NCI-H1694 treated with DMSO at 0.1 percent for 48 hours (cell line): ENCODE data around the gene GPC6.
A peak's percentile ranks its signal among the peaks of the same experiment; 100 is the strongest.

ENCODE experiments used
- DNase-seq: peaks from one replicate; lab custom pipeline; 2025; lab: John Stamatoyannopoulos, UW

GPC6 gene

DNA sequence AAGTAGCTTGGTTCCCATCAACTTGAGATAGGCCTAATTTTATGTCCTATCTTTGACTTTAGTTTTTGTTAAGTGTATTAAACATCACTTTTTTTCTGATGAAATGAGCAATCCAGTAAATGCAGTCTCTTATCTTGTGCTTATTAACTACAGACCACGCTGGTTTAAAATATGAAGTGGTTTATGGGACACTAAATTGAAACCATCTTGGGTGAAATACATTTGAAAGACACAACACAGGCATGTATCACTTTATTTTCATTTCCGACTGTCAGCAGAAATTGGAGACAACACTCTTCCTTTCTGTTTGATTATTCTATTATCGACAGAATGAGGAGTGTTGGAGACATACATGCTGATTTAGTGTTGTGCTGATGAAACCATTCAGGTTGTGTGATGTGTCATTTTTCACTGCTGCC, 447.7 kb downstream of the GPC6 start:
- DNase-seq: no peak

DNA sequence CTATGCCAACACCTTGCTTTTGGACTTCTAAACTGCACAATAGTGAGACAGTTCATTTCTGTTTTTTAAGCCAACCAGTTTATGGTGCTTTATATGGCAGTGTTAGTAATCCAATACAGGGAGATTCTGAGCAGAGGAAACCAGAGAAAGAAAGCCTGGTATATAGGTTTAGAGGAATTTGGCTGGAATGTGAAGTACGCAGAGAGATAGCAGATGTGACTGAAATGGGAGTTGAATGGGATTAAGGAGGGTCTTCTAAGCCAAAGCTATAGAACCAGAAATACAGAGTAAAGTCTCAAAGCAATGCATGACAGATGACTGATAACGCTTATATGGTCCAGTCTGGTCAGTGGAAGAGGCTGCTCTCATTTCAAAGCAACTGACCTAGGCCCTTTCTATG, 453.7 kb downstream of the GPC6 start:
- DNase-seq: no peak

DNA sequence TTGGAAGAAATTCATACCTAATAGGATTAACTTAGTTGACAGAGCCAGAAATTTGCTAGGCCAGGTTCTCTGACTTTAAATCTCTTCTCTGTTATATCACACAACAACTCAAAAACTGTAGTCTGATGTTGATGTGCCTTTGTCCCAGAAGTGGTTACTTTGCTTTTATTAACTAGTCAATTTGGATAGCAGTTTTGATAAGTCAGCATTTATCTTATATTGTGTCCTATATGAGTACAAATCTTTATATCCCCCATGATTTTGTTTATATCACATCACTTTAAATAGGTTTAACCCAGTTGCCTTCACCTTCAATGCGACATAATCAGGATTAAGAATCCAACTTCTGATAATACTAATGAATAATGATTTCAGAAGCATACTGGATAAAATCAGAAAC, 459.3 kb downstream of the GPC6 start:
- DNase-seq: no peak

DNA sequence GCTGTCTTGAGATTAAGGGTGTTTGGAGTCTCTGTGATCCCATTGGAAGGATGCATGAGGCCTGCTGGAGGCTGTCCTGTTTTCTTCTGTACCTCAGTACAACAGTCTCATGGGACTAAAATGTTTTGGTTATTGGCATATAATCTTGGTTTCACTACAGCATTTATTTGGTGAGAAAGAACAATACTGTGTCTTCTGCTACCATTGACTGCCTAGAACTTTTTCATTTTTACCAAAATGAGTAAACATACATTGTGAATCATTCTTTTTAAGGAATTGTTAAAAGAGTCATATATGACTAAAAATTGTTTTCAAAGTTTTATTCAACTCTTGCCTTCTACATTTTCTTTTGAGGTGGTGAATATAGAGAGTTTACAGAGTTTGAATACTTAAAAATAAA, 459.8 kb downstream of the GPC6 start:
- no peak for DNase-seq

DNA sequence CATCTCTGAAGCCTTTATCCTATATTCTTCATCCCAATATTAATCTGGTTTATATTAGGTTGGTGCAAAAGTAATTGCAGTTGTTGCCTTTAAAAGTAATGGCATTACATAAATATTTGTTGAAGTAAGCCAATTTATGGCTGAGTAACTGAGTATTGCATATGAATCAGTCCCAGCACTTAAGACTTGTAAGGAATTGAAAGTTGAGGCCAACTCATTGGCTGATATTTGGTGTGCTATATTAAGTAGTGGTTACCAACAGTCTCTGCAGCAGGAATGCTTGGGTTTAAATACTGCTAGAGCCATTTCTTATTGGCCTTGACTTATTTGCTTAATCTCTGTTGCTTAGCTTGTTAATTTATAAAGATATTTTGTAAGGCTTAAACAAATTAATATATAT, 460.7 kb downstream of the GPC6 start:
- DNase-seq: no peak

DNA sequence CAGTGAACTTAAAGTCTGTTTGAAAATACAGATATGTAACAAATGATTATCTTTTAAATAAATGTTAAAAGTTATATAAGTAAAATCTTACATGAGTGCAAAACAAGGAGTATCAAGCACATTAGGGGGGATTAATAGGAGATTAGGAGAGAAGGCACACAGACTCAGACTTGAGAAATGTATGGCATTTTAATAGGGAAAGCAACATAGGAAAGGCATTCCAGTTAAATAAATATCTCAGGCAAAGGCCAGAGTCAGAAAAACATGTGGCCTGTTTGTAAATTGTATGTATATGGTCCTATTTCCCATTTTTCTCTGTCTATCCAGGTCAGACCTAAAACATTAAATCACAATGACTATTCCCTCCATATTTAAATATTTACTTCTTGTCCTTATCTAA, 462.7 kb downstream of the GPC6 start:
- no peak for DNase-seq

DNA sequence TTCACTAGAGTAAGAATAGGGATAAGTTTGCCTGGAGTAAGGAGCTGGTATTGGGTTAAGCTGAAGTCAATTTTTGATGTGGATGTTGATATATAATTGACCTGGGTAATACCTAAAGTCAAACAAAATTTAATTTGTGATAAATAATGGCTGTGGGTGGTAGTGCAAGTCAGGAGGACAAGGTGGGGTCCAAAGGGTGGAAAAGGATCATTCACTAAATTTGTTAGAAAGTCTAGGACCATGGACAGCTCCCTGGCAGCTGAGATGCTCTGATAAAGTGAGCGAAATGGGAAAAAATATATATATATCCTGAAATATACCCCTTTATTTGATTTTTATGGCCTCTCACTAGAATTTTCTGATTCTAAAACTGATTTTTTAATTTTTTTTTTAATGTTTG, 463.5 kb downstream of the GPC6 start:
- no peak for DNase-seq

DNA sequence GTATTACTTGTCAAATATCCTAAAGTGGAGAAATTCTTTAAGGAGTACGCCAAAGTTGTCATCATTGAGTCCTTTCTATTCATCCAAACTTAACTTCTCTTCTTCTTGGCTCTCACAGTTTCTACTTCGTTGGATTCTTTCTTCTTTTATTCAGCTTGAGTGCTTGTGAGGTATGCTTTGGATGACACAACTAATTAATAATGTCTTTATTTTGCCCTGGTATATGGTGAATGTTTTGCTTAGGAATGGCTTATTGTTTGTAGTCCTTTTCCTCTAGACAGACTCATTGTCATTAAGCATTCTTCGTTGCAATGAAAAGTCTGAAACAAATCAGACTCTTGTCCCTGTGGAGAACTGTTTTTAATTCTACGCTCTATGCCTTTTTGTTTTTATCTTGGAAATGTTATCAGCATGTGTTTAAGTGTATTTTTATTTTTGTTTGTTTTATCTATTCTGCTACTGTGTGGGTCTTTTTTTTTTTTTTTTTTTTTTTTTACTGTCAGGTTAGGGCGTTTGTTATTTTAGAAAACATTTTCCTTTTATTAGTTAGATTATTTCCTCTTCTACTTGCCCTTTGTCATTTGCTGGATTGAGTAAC, 471.5 kb downstream of the GPC6 start:
- no peak for DNase-seq

DNA sequence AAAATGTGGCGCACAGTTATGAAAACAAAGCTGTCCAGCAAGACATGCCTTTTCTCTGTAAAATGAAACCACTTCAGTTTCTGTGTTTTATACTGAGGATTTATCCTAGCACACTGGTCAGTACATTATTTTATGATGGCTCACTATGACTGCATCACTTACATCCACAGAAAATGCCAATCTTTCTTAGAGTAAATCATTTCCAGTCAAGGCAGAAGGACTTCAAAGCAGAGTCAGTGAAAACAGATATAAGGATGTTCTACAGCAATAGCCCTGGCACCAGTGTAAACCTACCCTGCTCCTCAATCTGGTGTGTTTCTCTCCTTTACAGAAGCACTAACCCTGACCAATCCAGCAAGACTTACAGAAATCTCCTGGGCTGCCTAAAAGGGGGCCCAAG, 473.5 kb downstream of the GPC6 start:
- DNase-seq: no peak

DNA sequence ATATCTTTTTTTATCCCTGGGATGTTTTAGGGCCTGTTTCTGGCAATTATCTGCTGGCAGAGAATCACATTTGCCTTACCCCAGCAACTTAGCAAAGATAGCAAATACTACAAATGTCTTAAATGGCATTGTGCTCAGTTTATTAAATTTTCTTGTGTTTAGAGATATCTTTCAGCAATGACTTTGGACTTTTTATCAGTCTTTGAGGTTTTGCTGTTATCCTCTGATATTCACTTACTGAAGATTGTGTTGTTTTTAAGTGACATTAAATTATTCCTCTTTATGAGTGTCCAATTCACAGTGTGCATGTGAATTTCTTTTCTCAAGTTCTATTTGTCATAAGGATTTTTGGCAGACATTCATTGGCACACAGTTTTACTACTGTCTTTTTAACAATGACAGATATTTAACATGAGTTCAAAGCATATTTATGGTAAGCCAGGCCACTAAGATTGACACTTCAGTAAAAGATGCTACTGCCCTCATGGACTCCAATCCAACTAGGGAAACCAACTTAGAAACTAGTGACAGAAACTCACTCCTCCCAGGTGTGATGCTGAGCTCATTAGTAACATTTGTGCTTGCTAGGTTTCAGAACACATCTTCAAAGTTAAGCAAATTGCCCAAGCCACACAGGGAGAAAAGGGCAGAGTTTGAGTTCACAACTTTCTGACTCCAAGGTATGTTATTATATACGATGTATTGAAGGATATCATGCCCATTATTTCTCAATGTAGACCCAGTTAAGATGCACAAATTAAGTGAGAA, 481.9 kb downstream of the GPC6 start:
- DNase-seq: no peak

DNA sequence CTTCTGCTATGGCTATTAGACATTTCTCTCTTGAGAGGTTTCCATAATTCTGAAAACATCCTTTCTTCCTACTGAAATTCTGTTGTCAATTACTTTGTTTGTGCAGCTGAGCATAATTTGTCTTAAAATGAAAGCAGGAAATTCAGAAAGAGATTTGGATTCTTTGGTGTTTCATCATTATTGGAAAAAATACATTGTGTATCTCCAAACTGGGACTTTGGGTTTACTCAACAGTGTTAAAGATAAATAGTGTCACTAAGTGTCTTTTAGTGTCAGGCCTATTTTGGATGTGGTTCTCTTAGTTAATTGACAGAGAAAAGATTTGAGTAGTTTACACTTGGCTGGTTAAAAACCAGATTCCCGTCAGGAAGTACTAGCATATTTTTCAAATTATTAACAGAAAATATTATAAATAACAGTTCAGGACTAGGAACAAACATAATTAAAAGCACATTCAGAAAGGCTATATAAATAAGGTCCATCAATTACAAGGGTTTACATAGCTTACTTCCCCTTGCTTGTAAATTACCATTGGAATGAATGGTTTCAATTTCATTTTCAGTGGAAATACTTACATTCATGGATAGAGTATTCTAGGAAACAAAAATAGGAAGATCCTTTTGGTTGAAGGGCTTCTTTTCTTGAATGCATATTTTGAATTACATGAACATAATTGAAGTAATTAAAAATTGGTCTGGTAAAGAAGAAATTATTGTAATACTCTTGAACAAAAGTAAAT, 483.1 kb downstream of the GPC6 start:
- no peak for DNase-seq

DNA sequence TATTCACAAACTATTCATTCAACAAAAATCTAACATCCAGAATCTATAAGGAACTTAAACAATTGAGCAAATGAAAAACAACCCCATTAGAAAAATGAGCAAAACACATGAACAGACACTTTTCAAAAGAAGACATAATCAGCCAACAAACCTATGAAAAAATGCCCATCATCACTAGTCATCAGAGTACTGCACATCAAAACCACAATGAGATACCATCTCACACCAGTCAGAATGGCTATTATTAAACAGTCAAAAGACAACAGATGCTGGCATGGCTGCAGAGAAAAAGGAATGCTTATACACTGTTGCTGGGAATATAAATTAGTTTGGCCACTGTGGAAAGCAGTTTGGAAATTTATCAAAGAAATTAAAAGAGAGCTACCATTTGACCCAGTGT, 487.6 kb downstream of the GPC6 start:
- no peak for DNase-seq

DNA sequence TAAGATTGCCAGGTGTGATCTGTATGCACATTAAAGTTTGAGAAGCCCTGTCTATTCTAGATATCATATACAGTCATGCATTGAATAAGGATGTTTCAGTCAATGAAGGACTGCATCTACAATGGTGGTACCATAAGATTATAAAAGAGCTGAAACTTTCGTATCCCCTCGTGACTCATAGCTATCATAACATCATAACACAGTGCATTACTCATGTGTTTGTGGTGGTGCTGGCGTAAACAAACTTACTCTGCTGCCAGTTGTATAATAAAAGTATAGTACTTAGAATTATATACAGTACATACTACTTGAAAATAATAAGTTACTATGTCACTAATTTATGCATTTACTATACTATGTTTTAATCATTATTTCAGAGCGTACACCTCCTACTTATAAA, 489.3 kb downstream of the GPC6 start:
- no peak for DNase-seq

DNA sequence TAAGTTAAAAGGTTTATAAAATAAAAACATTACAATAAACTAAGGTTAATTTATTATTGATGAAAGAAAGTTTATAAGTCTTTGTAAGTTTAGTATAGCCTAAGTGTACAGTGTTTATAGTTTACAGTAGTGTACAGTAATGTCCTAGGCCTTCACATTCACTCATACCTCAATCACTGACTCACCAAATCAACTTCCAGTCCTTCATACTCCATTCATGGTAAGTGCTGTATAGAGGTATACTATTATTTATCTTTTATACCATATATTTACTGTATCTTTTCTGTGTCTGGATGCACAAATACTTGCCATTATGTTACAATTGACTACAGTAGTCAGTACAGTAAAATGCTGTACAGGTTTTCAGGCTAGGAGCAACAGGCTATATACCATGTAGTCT, 490.0 kb downstream of the GPC6 start:
- DNase-seq: no peak

DNA sequence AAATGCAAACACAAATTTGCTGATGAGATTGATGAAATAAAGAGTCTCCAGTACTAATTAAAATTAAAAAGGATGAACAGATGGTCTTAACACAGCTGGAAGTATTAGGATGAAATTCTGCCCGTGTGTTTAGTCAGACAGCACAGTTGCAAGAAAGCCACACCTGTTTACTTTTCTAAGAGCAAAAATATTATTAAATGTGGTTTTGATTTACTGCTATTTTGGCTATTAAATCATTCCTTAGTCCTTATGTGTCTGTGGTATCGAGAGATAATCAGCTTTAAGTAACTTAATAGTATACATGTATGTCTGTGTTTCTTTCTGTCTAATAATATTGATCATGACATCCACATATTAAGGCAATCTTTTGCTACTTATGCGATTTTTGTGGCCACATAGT, 494.9 kb downstream of the GPC6 start:
- peak; percentile 50 for DNase-seq

DNA sequence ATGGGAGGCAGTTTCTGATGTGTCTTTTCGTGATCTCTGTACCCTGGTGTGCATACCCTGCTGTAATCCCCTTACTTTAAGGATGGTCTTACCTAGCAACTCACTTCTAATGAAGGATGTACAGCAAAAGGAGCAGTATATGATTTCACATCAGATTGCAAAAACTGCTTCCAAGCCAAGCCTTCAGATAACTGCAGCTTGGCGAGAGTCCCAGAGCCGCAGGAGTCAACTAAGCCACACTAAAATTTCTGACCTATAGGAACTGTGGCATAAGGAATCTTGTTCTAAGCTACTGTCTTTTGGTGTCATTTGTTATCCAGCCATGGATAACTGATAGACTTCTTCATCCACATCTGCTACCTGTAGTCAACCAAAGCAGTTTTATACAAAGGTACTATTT, 496.7 kb downstream of the GPC6 start:
- DNase-seq: peak; percentile 11

DNA sequence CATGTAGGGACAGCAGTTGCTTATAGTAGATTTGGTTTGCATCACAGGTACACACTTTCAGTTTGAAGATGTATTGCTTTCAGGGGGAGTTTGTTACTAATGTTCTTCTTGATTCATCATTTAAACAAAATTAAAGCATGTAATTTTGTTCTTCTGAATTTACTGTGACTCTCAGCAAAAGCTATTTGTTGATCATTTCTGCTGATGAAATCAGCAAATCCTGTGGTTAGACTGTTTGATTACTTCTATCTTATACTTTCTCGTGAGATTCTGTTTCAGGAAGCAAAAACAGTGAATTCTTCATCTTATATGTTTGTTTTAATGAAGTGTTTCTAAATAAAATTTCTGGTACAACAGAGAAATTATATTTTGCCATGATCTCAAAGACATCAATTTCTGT, 497.6 kb downstream of the GPC6 start:
- no peak for DNase-seq

DNA sequence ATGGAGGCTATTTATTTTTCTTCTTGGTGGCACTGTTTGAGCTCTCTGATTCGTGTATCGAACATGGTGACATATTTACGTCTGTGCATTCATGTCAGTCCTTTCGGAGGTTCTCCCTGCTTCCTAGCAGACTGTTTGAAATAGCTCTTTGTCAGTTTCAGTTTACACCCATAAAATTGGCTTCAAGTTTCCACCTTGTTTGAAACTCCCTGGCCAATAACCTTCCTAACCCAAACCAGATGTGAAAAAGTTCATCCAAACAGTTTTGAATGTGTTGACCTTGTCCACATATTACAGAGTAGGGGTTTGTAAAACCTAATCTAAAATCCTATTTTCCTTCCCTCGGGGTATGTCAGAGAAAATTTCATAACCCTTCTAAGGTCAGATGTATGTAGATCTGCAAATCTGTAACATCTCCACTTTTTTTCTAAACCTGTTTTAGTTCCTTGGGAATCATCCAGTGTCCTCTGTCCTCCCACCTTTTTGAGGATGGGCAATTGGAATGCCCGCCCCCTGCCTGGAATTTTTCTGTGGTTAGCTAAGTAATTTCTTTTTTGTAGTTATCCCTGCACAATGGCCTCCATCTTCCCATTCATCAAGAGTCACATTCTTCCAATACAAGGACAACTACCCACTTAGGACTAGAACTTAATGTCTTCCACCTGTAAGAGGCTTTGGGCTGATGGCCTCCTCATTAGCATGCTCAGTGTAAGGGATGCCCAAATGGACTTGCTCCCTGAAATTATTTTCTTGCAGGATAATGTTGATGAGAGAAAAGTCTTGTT, 499.8 kb downstream of the GPC6 start:
- DNase-seq: no peak

DNA sequence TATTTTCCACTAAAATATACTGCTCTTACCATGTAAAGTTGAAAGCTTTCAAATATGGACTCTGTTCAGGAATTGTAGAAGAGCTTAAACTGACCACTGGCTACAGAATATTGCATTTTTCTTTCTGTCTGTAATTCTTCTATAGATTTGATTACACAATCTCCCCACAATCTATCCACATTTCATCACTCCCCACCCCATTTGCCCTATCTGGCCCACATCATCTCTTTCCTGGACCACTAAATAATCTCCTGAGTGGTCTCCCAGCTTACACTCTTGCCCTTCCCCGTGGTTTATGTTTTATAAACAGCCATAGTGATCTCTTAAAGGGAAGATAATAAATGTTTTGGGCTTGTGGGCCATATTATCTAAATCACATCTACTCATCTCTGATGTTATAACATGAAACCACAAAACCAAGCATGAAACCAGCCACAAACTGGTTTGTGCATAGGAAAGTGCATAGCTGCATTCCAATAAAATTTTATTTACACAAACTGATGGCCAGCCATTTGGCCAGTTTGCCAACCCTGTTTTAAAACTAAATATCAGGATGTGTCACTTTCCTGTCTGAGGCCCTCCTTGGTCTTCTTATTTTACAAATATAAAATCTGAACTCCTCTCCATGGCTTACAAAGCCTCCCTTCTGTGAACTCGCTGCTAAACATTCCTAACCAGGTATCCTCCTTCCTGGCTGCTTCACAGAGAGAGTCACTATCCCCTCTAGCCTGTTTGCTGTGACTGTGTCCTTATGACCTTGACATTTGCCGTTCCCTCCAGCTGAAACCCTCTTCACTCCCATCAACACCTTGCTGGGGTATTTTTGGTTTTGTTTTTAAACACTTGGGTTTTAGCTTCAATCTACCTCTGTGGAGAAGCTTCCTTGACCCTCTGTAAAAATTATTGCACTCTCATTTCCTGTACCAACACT, 500.9 kb downstream of the GPC6 start:
- no peak for DNase-seq

DNA sequence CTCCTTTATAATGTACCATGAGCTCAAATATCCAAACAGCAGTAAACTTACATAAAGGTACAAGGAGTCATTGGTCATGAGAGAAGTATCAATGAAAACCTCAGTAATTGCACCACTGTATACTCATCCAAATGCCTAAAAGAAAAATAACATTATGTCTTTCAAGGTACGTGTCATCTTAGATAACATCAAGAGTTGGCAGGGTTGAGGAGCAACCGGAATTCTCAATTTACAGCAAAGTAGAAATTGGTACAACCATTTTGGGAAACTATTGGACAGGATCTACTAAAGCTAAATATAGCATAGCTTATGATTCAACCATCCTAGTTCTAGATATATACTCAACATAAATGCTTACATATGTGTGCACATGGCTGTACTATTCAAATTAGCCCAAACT, 502.8 kb downstream of the GPC6 start:
- DNase-seq: no peak

DNA sequence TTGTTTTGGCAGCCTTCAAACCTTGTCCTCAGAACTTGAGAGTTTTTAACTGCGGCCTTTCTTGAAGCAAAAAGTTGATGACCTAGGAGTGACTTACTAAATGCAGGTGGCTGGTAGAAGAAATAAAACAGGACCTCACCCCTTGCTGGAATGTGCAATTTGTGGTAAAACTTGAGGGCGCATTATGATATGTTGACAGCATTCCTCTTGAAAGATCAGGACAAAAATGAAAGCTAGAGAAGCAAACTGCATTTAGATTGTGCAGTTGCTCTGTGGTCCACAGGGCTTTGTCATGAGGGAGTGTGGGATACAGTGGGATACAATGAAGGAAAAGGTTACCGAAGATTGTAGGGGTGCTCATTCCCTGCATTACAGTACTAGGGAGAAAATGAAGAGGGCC, 504.2 kb downstream of the GPC6 start:
- DNase-seq: no peak

DNA sequence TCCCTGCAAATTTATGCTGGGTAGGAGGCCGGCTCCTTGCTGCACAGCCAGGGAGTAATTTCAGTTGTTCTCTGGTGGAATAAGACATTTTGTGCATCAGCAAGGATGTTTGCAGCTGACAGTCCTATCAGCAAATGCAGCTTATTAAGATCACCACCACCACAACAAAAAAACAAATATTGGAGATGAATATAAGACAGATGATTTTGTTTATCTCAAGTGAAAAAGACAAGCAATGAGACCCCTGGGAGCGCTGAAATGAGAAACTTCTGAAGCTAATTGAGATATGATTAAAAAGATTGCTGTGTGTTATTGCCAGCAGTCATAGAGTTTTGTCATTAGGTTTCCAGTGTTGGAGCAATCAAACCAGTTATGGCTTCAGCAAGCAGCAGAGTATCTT, 505.6 kb downstream of the GPC6 start:
- DNase-seq: no peak
